Measurements from ENCODE around the gene TGFB3. TPM values are rescaled to one million over a fixed set of nuclear protein-coding genes. Genes with fewer than 3 reads are reported as not detected.

The TGFB3 gene
- total and polyA plus RNA-seq, 2 of the 13 experiments (the other 11 are each of a cell fraction or from before 2014, with no cell fraction given): 1.4 to 2.5 TPM

DNA sequence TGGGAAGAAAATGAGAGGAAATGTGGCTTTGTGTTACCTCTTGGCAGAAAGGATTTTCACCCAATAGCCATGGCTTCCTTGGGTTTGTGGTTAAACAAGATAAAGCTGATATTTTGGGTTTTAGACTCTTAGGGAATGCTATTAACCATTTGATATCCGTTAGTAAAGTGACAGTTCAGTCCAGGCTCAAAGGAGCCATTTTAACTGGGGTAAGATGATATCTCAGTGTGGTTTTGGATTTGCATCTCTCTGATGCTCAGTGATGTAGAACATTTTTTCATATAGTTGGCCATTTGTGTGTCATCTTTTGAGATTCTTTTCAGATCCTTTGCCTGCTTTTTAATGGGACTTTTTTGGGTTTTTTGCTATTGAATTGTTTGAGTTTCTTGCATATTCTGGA lies 33.9 kb upstream of the TGFB3 start (continued):
- TF ChIP-seq SRF (IDR thresholded peaks at IDR 0.05; ENCODE audit: low read depth, low read length): no peak
- TF ChIP-seq ZNF883 (CRISPR knock-in tag; IDR thresholded peaks at IDR 0.05; ENCODE audit: not compliant biosample characterization): no peak
- no peak for TF ChIP-seq CEBPG (CRISPR knock-in tag; IDR thresholded peaks at IDR 0.05)
- TF ChIP-seq TCF12 (IDR thresholded peaks at IDR 0.05): no peak
- TF ChIP-seq TCF12 (CRISPR knock-in tag; IDR thresholded peaks at IDR 0.05): no peak
- TF ChIP-seq, protein P1, sequence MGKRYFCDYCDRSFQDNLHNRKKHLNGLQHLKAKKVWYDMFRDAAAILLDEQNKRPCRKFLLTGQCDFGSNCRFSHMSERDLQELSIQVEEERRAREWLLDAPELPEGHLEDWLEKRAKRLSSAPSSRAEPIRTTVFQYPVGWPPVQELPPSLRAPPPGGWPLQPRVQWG (CRISPR knock-in tag; IDR thresholded peaks at IDR 0.05; ENCODE audit: borderline replicate concordance, low read depth): no peak
- TF ChIP-seq REPIN1 (CRISPR knock-in tag; IDR thresholded peaks at IDR 0.05; ENCODE audit: borderline replicate concordance, low read depth): no peak

DNA sequence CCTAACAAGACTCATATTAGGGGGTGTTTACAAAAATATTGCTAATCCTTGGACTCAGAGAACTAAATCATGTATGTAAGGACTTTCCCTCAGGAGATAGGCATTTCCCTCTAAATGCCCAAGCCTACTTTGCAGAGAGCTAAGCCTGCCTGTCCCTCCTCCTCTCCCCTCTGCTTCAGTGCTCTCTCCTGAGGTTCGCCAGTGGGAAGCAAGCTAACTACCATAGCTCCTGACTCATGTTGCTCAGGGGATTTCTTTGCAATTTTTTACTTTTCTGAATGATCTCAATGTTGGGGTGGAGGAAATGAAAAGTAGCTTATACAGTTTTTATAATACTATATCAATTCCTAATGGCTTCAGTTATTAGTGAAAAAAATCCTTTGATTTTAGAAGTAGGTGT lies 33.4 kb upstream of the TGFB3 start:
- Histone ChIP-seq H3K36me3 (replicated peaks in 1 of 2; ENCODE audit: control insufficient read depth in 1 of 2, insufficient read depth in 2 of 2, low read length in 2 of 2) (no peaks in the 10 kb centered on the region), H4K20me1 (ENCODE audit: insufficient read depth, low read length) (no peaks in the 10 kb centered on the region), H2AFZ (ENCODE audit: low read length) (no peak overlapping the region), H3K4me3 (replicated peaks in 1 of 3; ENCODE audit: insufficient read depth in 1 of 3, low read depth in 2 of 3, low read length in 3 of 3) (no peak overlapping the region), H3K4me2 (ENCODE audit: low read depth, low read length) (no peak overlapping the region), H3K9ac (ENCODE audit: insufficient read depth, low read depth, low read length) (no peak overlapping the region), H3K79me2 (ENCODE audit: insufficient read depth, low read length) (no peaks in the 10 kb centered on the region), H3K27me3 (ENCODE audit: control insufficient read depth in 1 of 2, insufficient read depth in 2 of 2, low read length in 2 of 2) (no peaks in the 10 kb centered on the region; a peak in 2 of 5 replicates), H3K27ac (ENCODE audit: extremely low read length, insufficient read depth, low read length) (no peak overlapping the region), H3K4me1 (ENCODE audit: insufficient read depth, low read length) (no peaks in the 10 kb centered on the region), H3K9me3 (ENCODE audit: low read length) (peaks cover 7% of the 10 kb centered on the region; the same call in 1 of the 2 replicates)
- intact Hi-C loops (cut with micrococcal nuclease; ENCODE audit: unreplicated experiment): no loop called here
- WGBS (ENCODE audit: low lambda C conversion rate): 8% methylated on average over 1 of the region's 1 CpG
- no peak for DNase-seq (ENCODE audit: low spot score)
- in situ Hi-C loops (cut with HindIII; ENCODE audit: extremely low pct_ligation_motif_present, low pct_unique_long_range_greater_than_20kb): no loop called here
- TF ChIP-seq DR1 (CRISPR knock-in tag; IDR thresholded peaks at IDR 0.05): no peak
- TF ChIP-seq, protein P2, sequence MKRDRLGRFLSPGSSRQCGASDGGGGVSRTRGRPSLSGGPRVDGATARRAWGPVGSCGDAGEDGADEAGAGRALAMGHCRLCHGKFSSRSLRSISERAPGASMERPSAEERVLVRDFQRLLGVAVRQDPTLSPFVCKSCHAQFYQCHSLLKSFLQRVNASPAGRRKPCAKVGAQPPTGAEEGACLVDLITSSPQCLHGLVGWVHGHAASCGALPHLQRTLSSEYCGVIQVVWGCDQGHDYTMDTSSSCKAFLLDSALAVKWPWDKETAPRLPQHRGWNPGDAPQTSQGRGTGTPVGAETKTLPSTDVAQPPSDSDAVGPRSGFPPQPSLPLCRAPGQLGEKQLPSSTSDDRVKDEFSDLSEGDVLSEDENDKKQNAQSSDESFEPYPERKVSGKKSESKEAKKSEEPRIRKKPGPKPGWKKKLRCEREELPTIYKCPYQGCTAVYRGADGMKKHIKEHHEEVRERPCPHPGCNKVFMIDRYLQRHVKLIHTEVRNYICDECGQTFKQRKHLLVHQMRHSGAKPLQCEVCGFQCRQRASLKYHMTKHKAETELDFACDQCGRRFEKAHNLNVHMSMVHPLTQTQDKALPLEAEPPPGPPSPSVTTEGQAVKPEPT (CRISPR knock-in tag; IDR thresholded peaks at IDR 0.05; ENCODE audit: low read depth): no peak
- no peak for TF ChIP-seq NFKBIZ (CRISPR knock-in tag; IDR thresholded peaks at IDR 0.05)
- TF ChIP-seq, protein P3, sequence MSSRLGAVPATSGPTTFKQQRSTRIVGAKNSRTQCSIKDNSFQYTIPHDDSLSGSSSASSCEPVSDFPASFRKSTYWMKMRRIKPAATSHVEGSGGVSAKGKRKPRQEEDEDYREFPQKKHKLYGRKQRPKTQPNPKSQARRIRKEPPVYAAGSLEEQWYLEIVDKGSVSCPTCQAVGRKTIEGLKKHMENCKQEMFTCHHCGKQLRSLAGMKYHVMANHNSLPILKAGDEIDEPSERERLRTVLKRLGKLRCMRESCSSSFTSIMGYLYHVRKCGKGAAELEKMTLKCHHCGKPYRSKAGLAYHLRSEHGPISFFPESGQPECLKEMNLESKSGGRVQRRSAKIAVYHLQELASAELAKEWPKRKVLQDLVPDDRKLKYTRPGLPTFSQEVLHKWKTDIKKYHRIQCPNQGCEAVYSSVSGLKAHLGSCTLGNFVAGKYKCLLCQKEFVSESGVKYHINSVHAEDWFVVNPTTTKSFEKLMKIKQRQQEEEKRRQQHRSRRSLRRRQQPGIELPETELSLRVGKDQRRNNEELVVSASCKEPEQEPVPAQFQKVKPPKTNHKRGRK (CRISPR knock-in tag; IDR thresholded peaks at IDR 0.05): no peak
- no peak for TF ChIP-seq SP5 (CRISPR knock-in tag; IDR thresholded peaks at IDR 0.05; ENCODE audit: borderline replicate concordance, low read depth)
- TF ChIP-seq FOSL2 (CRISPR knock-in tag; IDR thresholded peaks at IDR 0.05): no peak
- TF ChIP-seq ZNF883 (CRISPR knock-in tag; IDR thresholded peaks at IDR 0.05; ENCODE audit: not compliant biosample characterization): no peak
- TF ChIP-seq ZNF138 (CRISPR knock-in tag; IDR thresholded peaks at IDR 0.05; ENCODE audit: low read depth): no peak
- TF ChIP-seq KDM3A (CRISPR knock-in tag; IDR thresholded peaks at IDR 0.05; ENCODE audit: low read depth): no peak
- FAIRE-seq: no peak
- no TSS peak for BruUV-seq (replicated peaks)
- CTCF ChIA-PET (ENCODE audit: low intra/inter-chr PET ratio, low total read pairs): no interaction called here
- ATAC-seq: no peak
- POLR2A ChIA-PET: no interaction called here
